ENCODE data around the gene UBA6.

DNA sequence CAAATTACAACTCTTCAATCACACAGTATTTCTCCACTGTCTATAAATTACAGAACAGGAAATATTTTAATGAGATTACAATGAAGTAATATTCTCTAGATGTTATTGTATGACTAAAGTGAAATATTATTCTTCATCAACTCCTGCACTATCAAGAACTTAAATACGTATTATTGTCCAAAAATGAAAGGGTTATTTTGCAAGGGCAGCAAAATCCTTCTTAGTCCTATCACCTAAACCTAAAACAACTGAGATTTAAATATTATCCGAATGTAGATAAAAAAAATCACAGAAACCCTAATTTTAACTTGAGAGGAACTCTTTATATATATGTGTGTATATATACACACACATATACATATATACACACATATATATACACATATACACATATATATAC lies 4.9 kb downstream of the UBA6 start:
- TF ChIP-seq GATA2 (IDR thresholded peaks at IDR 0.05; ENCODE audit: low read depth, low read length) (no peak), GATA3 (IDR thresholded peaks at IDR 0.05; ENCODE audit: low read depth, low read length) (no peak)

All from SH-SY5Y (cell line).